Natural killer cell (primary cell): ENCODE data around the gene CREB5. TPM values are rescaled to one million over a fixed set of nuclear protein-coding genes. Genes with fewer than 3 reads are reported as not detected.

Experiments
- ATAC-seq, 3 donors: fragments of 150-1000 bp in 2 of 3; fragments of 200-7000 bp in 1 of 3; cut with Tn5 transposase; 1 replicate in 1 of 3; 2 replicates in 2 of 3; pipeline ENCODE4 v1.10.0; 2021; ENCODE audit warnings: mild to moderate bottlenecking in 2 of 3, moderate library complexity in 2 of 3
- DNase-seq, 2 donors: peaks; one replicate each; pipeline versions ENCODE4 v3.0.0 to v3.0.0-alpha.2; 2013 to 2021; ENCODE audit warnings: mixed read lengths in 1 of 2
- H3K27ac ChIP-seq: one replicate; pipeline ENCODE4 v1.5.1; 2013; ENCODE audit warnings: mild to moderate bottlenecking, low read length
- H3K27me3 ChIP-seq: one replicate; pipeline ENCODE4 v1.6.1; 2013; ENCODE audit warnings: low read length; ENCODE audit not compliant: control insufficient read depth, insufficient read depth
- H3K36me3 ChIP-seq: one replicate; pipeline ENCODE4 v1.6.1; 2013; ENCODE audit warnings: low read length; ENCODE audit not compliant: control insufficient read depth, insufficient read depth
- H3K4me1 ChIP-seq: one replicate; pipeline ENCODE4 v1.6.1; 2013; ENCODE audit warnings: low read length; ENCODE audit not compliant: control insufficient read depth, insufficient read depth
- H3K4me3 ChIP-seq: one replicate; pipeline ENCODE4 v1.5.1; 2013; ENCODE audit warnings: low read length
- H3K9me3 ChIP-seq: one replicate; pipeline ENCODE4 v1.6.1; 2013; ENCODE audit warnings: low read length; ENCODE audit not compliant: control insufficient read depth, insufficient read depth
- H3K27ac Mint-ChIP-seq, 2 donors: one replicate each; pipeline ENCODE4 v1.8.0; 2022; ENCODE audit warnings: mild to moderate bottlenecking in 2 of 2, mixed read lengths in 2 of 2, moderate library complexity in 1 of 2
- H3K27me3 Mint-ChIP-seq, 2 donors: one replicate each; pipeline ENCODE4 v1.8.0; 2022; ENCODE audit warnings: low read depth in 2 of 2, mixed read lengths in 2 of 2
- H3K36me3 Mint-ChIP-seq: one replicate; pipeline ENCODE4 v1.8.0; 2022; ENCODE audit warnings: mixed read lengths
- H3K4me1 Mint-ChIP-seq, 2 donors: one replicate each; pipeline ENCODE4 v1.8.0; 2022; ENCODE audit warnings: mixed read lengths in 2 of 2
- H3K4me3 Mint-ChIP-seq: one replicate; pipeline ENCODE4 v1.8.0; 2022; ENCODE audit warnings: mild to moderate bottlenecking, moderate library complexity, mixed read lengths
- H3K9me3 Mint-ChIP-seq, 2 donors: one replicate each; pipeline ENCODE4 v1.8.0; 2022; ENCODE audit warnings: mixed read lengths in 2 of 2
- WGBS: methylation state at CpG from one replicate; pipeline ENCODE4 v1.1.7; 2013; ENCODE audit warnings: missing lambda C conversion rate; ENCODE audit not compliant: insufficient coverage; 5-methylcytosine and 5-hydroxymethylcytosine counted together
- intact Hi-C: fragments of 100-400 bp; cut with micrococcal nuclease; formaldehyde crosslinking; loops from one replicate; pipeline ENCODE4 v1.14.2; 2022
- total RNA-seq, 4 donors: library from RNA; stranded (reverse); fragments of 120-200 nt in 1 of 4; gene quantifications; one replicate each; pipeline versions ENCODE4 v1.2.3 to v1.2.4, GENCODE V29; 2013 to 2022
- TF ChIP-seq, protein P1 (sequence below): fragments of 200-600 bp; IDR thresholded peaks from one replicate; pipeline ENCODE4 v1.8.0; 2022; ENCODE audit warnings: antibody characterized with exemption

Gene CREB5
- total RNA-seq, 3 donors from 2014 or later (not counting 1 experiment from before 2014, with no cell fraction given), result 0.52 to 7.0 (median 0.89) TPM

GRCh38 chr7:28405662-28406061, 6.7 kb upstream of the CREB5 start:
- H3K36me3 ChIP-seq, result no peaks in the 10 kb centered on the region

DNA sequence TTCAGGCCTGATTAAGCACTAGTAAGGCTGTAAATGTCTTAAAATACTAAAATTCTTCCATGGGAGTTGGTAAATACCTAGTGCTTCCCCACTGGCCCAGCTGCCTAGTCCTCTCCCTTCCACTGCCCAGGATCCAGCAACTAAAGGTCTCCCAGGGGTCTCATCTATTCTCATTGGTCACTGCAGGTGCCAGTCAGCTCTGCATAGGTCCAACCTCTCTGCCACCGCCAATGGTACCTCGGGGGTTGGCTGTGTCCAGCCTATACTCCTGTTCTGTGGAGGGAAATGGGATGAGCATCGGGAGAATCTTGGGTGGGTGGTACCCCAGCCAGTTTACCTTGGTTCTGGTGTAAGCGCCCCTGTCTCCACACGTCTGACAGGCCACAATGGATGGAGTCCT, 6.1 kb upstream of the CREB5 start:
- intact Hi-C loops, result no loop called here
- no peaks in the 10 kb centered on the region for H3K36me3 Mint-ChIP-seq
- WGBS, result 93% methylated on average over 5 of the region's 5 CpGs
- no peak for DNase-seq
- H3K4me1 ChIP-seq, result peaks cover 18% of the 10 kb centered on the region
- H3K36me3 ChIP-seq, result no peaks in the 10 kb centered on the region
- peaks cover 20% of the 10 kb centered on the region for H3K27me3 ChIP-seq
- peaks cover 46 to 54% of the 10 kb centered on the region in 2 donors for H3K27me3 Mint-ChIP-seq
- H3K4me1 Mint-ChIP-seq, result peaks cover 24% of the 10 kb centered on the region in 2 donors
- TF ChIP-seq, protein P1, sequence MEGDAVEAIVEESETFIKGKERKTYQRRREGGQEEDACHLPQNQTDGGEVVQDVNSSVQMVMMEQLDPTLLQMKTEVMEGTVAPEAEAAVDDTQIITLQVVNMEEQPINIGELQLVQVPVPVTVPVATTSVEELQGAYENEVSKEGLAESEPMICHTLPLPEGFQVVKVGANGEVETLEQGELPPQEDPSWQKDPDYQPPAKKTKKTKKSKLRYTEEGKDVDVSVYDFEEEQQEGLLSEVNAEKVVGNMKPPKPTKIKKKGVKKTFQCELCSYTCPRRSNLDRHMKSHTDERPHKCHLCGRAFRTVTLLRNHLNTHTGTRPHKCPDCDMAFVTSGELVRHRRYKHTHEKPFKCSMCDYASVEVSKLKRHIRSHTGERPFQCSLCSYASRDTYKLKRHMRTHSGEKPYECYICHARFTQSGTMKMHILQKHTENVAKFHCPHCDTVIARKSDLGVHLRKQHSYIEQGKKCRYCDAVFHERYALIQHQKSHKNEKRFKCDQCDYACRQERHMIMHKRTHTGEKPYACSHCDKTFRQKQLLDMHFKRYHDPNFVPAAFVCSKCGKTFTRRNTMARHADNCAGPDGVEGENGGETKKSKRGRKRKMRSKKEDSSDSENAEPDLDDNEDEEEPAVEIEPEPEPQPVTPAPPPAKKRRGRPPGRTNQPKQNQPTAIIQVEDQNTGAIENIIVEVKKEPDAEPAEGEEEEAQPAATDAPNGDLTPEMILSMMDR, result no peak
- H3K4me3 Mint-ChIP-seq, result no peak overlapping the region
- no peak overlapping the region for H3K27ac Mint-ChIP-seq
- no peak overlapping the region for H3K27ac ChIP-seq
- H3K4me3 ChIP-seq, result no peak overlapping the region
- no peaks in the 10 kb centered on the region for H3K9me3 Mint-ChIP-seq
- no peak for ATAC-seq
- no peaks in the 10 kb centered on the region for H3K9me3 ChIP-seq

More at GRCh38 chr7:28405662-28406061, 6.7 kb upstream of the CREB5 start:
- TF ChIP-seq, protein P1, result no peak
- no peak overlapping the region for H3K27ac Mint-ChIP-seq
- ATAC-seq, result no peak
- peaks cover 19% of the 10 kb centered on the region in 2 donors for H3K4me1 Mint-ChIP-seq
- peaks cover 41 to 53% of the 10 kb centered on the region in 2 donors for H3K27me3 Mint-ChIP-seq
- Histone ChIP-seq H3K27me3 (peaks cover 17% of the 10 kb centered on the region), H3K27ac (no peak overlapping the region), H3K4me3 (no peak overlapping the region), H3K9me3 (no peaks in the 10 kb centered on the region), H3K4me1 (peaks cover 15% of the 10 kb centered on the region)
- no peaks in the 10 kb centered on the region for H3K36me3 Mint-ChIP-seq
- intact Hi-C loops, result no loop called here
- DNase-seq, result no peak
- H3K4me3 Mint-ChIP-seq, result no peak overlapping the region
- WGBS, result 77% methylated on average over 4 of the region's 5 CpGs
- no peaks in the 10 kb centered on the region for H3K9me3 Mint-ChIP-seq

- H3K9me3 ChIP-seq, result no peaks in the 10 kb centered on the region
- H3K27ac Mint-ChIP-seq, result no peak overlapping the region
- 87% methylated on average over 1 of the region's 2 CpGs for WGBS
- peaks cover 18% of the 10 kb centered on the region for H3K4me1 ChIP-seq
- ATAC-seq, result no peak
- TF ChIP-seq, protein P1, result no peak
- no peak overlapping the region for H3K4me3 ChIP-seq
- intact Hi-C loops, result no loop called here
- H3K4me3 Mint-ChIP-seq, result no peak overlapping the region
- peaks cover 56 to 68% of the 10 kb centered on the region in 2 donors for H3K27me3 Mint-ChIP-seq
- H3K36me3 Mint-ChIP-seq, result no peaks in the 10 kb centered on the region
- H3K4me1 Mint-ChIP-seq, result peaks cover 26% of the 10 kb centered on the region in 2 donors
- H3K27me3 ChIP-seq, result peaks cover 32% of the 10 kb centered on the region
- no peaks in the 10 kb centered on the region for H3K9me3 Mint-ChIP-seq
- no peaks in the 10 kb centered on the region for H3K36me3 ChIP-seq
- no peak for DNase-seq
- H3K27ac ChIP-seq, result no peak overlapping the region
Observed at GRCh38 chr7:28407651-28408050, 4.7 kb upstream of the CREB5 start.
